ENCODE data around the gene PRKX.
"Not testable (repeated sequence)": the region's sequence is repeated elsewhere in the genome, so short reads cannot be mapped to it uniquely, and the experiment has no call there.

Gene PRKX

DNA sequence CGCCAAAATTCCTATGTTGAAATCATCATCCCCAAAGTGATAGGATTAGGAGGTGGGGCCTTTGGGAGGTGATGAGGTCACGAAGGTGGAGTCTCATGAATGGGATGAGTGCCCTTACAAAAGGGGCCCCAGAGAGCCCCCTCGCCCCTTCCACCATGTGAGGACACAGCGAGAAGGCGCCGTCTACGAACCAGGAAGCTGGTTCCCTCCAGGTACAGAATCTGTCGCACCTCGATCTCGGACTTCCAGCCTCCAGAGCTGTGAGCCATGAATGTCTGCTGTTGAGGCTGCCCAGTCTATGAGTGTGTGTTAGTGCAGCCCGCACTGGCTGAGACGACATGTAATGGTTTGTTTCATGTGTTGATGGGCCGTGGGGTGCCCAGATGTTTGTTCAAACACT is 60.3 kb downstream of the PRKX start:
- DNase-seq (ENCODE audit: low spot score), result no peak

- DNase-seq (ENCODE audit: low spot score), result peak; percentile 33
Measured at GRCh38 chrX:3651277-3651676, 62.2 kb downstream of the PRKX start.

DNA sequence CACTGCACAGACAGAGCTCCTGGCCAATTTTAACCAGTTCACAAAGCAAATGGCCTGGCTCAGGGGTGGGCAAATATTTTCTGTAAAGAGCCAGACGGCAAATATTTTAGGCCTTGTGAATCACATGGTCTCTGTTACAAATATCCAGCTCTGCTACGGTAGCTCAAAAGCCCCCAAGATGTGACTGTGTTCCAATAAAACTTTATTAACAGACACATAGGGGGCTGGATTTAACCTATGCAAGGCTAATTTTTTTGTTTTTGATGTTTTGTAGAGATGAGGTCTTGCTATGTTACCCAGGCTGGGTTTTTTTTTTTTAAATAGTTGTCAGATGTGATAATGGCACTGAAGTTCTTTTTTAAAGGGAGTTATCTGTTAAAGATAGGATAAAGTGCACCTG is 65.4 kb downstream of the PRKX start:
- DNase-seq (ENCODE audit: low spot score), result no peak

- DNase-seq (ENCODE audit: low spot score), result peak; percentile 51
Measured at GRCh38 chrX:3639858-3640631, 73.4 kb downstream of the PRKX start.

GRCh38 chrX:3639236-3639635 is 74.2 kb downstream of the PRKX start:
- no peak for DNase-seq (ENCODE audit: low spot score)

- DNase-seq (ENCODE audit: low spot score), result peak; percentile 34
Measured at GRCh38 chrX:3638280-3638873, 75.1 kb downstream of the PRKX start.

DNA sequence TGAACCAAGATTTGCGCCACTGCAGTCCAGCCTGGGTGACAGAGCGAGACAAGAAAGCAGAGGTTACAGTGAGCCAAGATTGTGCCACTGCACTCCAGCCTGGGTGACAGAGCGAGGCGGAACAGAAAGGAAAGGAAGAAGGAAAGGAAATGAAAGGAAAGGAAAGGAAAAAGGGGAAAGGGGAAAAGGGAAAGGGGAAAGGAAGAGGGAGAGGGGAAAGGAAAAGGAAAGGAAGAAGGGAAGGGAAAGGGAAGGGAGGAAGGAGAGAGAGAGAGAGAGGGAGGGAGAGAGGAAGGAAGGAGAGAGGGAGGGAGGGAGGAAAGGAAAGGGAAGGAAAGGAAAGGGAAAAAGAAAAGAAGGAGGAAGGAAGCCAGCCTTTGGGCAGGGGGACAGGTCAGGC is 76.6 kb downstream of the PRKX start:
- DNase-seq (ENCODE audit: low spot score), result no peak

DNA sequence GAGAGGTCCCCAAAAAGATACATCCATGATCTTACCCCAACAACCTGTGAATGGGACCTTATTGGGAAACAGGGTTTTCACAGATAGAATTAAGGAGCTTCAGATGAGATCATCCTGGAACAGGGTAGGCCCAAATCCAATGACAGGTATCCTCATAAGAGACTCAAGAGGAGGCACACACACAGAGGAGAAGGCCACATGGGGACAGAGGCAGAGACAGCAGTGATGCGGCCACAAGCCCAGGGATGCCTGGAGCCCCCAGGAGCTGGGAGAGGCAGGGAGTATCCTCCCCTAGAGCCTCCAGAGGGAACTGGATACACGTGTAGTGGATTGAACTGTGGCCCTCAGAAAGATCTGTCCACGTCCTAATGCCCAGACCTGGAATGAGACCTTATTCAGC is 82.3 kb downstream of the PRKX start:
- no peak for DNase-seq (ENCODE audit: low spot score)

- DNase-seq (ENCODE audit: low spot score), result no peak
Measured at GRCh38 chrX:3627594-3627993, 85.9 kb downstream of the PRKX start.

- DNase-seq (ENCODE audit: low spot score), result no peak
Measured at GRCh38 chrX:3621414-3621813, 92.0 kb downstream of the PRKX start.

GRCh38 chrX:3611744-3612143 is 101.7 kb downstream of the PRKX start:
- not testable (repeated sequence) for DNase-seq (ENCODE audit: low spot score)

GRCh38 chrX:3609810-3610209 is 103.6 kb downstream of the PRKX start:
- DNase-seq (ENCODE audit: low spot score), result no peak

- no peak for DNase-seq (ENCODE audit: low spot score)
Measured at GRCh38 chrX:3603026-3603661, 110.3 kb downstream of the PRKX start.

DNA sequence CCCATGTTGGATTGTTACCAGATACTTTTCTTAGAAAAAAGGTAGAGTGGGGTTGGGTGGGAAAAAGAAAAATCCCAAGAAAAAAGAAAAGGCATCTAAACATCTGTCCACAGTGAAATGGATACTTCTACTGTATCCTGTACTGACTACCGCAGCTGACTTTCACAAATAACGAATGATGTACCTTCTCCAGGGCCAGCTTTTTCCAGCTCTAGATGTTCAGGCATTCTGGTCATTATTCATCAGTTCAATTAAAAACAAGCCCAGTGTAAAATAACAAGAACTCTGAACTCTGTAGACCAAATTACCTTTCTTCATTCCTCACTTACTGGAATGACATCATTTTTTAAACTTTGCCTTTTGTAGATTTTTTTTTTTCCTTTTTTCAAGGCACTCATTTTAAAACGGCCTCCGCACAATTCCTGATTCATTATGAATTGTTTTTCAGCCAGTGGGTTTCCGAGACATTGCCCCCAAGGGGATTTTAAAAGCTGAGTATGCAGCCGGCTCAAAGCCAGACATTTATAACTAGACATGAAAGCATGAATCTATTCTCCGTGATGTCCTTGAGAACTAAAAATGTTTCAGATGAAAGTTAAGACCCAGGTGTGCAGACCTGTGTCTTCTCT is 113.5 kb downstream of the PRKX start:
- no peak for DNase-seq (ENCODE audit: low spot score)

- no peak for DNase-seq (ENCODE audit: low spot score)
Measured at GRCh38 chrX:3598709-3599108, 114.7 kb downstream of the PRKX start.

DNA sequence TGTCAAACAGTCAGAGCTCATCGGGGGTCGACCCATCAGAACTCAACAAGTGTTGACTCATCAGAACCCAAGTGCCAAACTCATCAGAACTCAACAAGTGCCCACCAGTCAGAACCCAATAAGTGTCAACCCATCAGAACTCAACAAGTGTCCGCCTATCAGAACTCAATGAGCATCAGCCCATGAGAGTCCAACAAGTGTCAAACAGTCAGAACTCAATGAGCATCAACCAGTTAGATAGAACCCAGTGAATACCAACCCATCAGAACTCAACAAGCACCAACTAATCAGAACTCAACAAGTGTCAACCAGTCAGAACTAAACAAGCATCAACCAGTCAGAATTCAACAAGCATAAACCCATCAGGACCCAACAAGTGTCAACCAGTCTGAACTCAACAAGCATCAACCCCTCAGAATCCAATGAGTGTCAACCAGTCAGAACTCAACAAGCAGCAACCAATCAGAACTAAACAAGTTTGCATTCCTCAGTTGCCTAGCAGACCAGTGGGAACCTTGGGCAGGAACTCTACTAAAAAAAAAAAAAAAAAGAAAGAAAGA is 115.3 kb downstream of the PRKX start:
- DNase-seq (ENCODE audit: low spot score), result no peak

DNA sequence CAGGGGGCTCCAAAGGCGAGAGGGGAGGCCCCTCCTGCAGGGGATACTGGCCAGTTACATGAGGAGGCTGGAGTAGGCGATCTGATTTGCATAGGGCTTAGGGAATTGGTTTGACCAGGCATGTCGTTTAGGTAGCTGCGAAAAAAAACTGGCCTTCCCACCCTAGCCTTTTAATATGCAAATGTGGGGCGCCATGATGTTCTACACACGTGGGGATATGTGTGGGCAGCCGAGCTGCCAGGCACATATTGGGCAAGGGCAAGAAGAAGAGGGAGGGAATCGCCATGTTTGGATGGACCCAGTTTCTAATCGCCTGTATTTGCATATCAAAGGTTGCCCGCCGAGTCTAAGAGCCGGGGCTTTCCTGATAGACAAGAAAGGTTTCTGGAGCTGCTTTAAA is 121.3 kb downstream of the PRKX start:
- DNase-seq (ENCODE audit: low spot score), result no peak

DNA sequence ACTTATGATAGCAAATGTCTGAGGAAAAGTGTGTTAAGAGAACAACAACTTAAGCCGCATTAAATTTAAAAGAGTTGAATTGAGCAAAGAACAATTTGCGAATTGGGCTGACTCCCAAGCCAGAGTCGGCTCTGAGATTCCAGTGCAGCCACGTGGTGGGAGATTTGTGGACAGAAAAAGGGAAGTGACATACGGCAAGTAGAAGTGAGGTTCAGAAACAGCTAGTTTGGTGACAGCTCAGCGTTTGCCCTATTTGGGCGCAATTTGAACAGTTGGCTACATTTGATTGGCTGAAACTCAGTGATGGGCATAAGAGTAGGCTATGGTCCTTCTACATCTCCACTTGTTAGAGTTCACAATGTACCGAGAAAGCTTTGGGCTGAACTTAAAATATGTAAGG is 124.0 kb downstream of the PRKX start:
- DNase-seq (ENCODE audit: low spot score), result no peak

- DNase-seq (ENCODE audit: low spot score), result no peak
Measured at GRCh38 chrX:3585719-3586118, 127.7 kb downstream of the PRKX start.

DNA sequence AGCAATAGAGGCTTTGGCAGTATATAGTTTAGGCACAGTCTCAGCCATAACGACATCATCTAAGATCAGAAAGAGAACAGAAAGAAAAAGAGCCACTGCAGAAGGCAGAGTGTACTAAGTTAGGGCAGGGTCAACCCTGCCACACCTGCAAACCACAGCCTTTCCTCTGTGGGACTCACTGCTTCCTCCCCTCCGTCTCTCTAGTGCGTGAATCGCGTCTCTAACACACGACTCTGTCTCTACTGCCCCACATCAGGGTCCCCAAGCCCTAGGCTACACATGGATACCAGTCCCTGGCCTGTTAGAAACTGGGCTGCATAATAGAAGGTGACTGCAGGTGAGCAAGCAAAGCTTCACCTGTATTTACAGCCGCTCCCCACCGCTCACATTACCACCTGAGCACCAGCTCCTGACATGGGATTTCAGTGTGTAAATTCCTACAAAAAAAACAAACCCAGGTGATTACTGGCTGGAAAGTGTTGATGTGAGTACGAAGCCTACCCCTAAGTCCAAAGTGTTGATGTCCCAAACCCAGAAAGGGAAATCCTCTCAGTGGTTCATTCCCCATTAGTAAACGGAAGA is 128.9 kb downstream of the PRKX start:
- DNase-seq (ENCODE audit: low spot score), result no peak

DNA sequence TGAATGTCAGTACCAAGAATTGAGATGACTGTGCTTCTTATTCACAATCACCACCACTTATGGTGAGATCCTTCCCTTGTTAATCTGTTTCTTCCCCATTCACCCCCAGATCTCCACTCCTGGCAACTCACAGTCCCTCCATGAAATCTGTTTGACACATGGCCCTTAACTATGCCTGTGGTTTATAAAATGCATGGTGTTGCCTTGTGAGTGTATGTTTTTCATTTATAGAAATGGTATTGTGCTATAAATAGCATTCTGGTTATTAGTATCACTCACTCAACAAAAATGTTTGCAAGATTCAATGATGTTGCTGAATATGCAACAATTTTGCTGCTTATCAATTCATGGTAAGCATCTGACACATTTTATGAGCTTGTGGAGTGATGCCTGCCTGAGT is 131.0 kb downstream of the PRKX start:
- no peak for DNase-seq (ENCODE audit: low spot score)

DNA sequence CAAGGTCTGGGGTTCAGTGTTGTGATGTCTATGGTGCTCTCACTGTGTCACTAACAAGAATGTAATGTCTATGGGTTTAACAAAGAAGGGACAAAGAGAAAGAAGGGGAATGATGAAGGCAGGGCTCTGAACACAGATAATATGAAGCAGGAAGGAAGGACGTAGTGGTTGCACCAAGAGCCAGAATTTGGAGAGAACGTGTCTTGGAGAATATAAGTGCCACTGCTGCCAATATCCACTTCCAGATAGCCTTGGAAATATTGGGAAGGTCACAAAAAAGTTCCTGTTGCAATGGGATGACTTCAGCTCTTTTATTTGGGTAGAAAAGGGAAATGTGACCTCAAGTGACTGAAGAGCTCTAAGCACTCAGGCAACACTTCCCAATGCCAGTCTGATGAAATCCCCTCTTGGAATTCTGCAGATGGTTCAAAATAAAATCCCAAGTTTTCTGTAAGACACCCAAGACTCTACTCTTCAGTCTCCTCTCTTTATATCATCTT is 131.8 kb downstream of the PRKX start:
- DNase-seq (ENCODE audit: low spot score), result no peak
